WTC11 (cell line): ENCODE data around the gene WNT5B. TPM values are rescaled to one million over a fixed set of nuclear protein-coding genes. Genes with fewer than 3 reads are reported as not detected.

Experiments used
- ATAC-seq: fragments of 200-7000 bp; cut with Tn5 transposase; 2 replicates; pipeline ENCODE4 v1.10.0; 2021; ENCODE audit warnings: mild to moderate bottlenecking, moderate library complexity
- CTCF ChIA-PET: fragments of 300-600 bp; sonication (Branson Sonifier 250); formaldehyde crosslinking; loops from one replicate; lab custom pipeline; 2021; ENCODE audit warnings: antibody characterized with exemption; lab: Charles Lee
- POLR2A ChIA-PET: fragments of 350-600 bp; sonication (Branson Sonifier 250); formaldehyde crosslinking; loops from one replicate; lab custom pipeline; 2021; ENCODE audit warnings: antibody characterized with exemption; lab: Charles Lee
- DNase-seq: peaks from one replicate; pipeline ENCODE4 v3.0.0; 2021; ENCODE audit warnings: low spot score
- H3K27ac Mint-ChIP-seq: 2 replicates; pipeline ENCODE4 v1.8.0; 2021; ENCODE audit warnings: mixed read lengths
- H3K27me3 Mint-ChIP-seq: 2 replicates; pipeline ENCODE4 v1.8.0; 2021; ENCODE audit warnings: low read depth, mild to moderate bottlenecking, moderate library complexity, mixed read lengths
- H3K36me3 Mint-ChIP-seq: 2 replicates; pipeline ENCODE4 v1.8.0; 2021; ENCODE audit warnings: mixed read lengths
- H3K4me1 Mint-ChIP-seq: 2 replicates; pipeline ENCODE4 v1.8.0; 2022; ENCODE audit warnings: mixed read lengths
- H3K4me3 Mint-ChIP-seq: 2 replicates; pipeline ENCODE4 v1.8.0; 2021; ENCODE audit warnings: mild to moderate bottlenecking, moderate library complexity, mixed read lengths
- H3K9me3 Mint-ChIP-seq: 2 replicates; pipeline ENCODE4 v1.8.0; 2021; ENCODE audit warnings: mixed read lengths
- AFF4 ChIP-seq: sonication (generic); formaldehyde crosslinking; IDR thresholded peaks from 2 replicates; pipeline ENCODE4 v1.8.1; 2023; ENCODE audit warnings: mild to moderate bottlenecking, missing genetic modification reagents, borderline replicate concordance
- ARID4B ChIP-seq: sonication (generic); formaldehyde crosslinking; IDR thresholded peaks from 2 replicates; pipeline ENCODE4 v1.8.0; 2023; ENCODE audit warnings: missing genetic modification reagents, mild to moderate bottlenecking, borderline replicate concordance
- E2F1 ChIP-seq: sonication (generic); formaldehyde crosslinking; IDR thresholded peaks from 2 replicates; pipeline ENCODE4 v1.8.0; 2022; ENCODE audit warnings: mild to moderate bottlenecking, missing genetic modification reagents
- ETV6 ChIP-seq: sonication (generic); formaldehyde crosslinking; IDR thresholded peaks from 2 replicates; pipeline ENCODE4 v1.8.1; 2022; ENCODE audit warnings: mild to moderate bottlenecking, missing genetic modification reagents
- FOXK1 ChIP-seq: sonication (generic); formaldehyde crosslinking; IDR thresholded peaks from 2 replicates; pipeline ENCODE4 v1.8.0; 2022; ENCODE audit warnings: mild to moderate bottlenecking, moderate library complexity, missing genetic modification reagents
- JAZF1 ChIP-seq: fragments of 250-450 bp; sonication (Bioruptor Pico); IDR thresholded peaks from 2 replicates; pipeline ENCODE4 v1.9.0; 2021; ENCODE audit warnings: moderate library complexity, mild to moderate bottlenecking, inconsistent platforms
- NFE2L1 ChIP-seq: sonication (generic); formaldehyde crosslinking; IDR thresholded peaks from 2 replicates; pipeline ENCODE4 v1.8.1; 2023; ENCODE audit warnings: missing genetic modification reagents
- SMAD4 ChIP-seq: sonication (generic); formaldehyde crosslinking; IDR thresholded peaks from 2 replicates; pipeline ENCODE4 v1.8.0; 2022; ENCODE audit warnings: mild to moderate bottlenecking, missing genetic modification reagents
- USF1 ChIP-seq: sonication (generic); formaldehyde crosslinking; IDR thresholded peaks from 2 replicates; pipeline ENCODE4 v1.8.0; 2022; ENCODE audit warnings: mild to moderate bottlenecking, missing genetic modification reagents
- ZNF121 ChIP-seq: sonication (generic); formaldehyde crosslinking; IDR thresholded peaks from 2 replicates; pipeline ENCODE4 v1.8.0; 2023; ENCODE audit warnings: missing genetic modification reagents
- ZNF425 ChIP-seq: fragments of 250-450 bp; sonication (Bioruptor Pico); conservative IDR thresholded peaks from 2 replicates; pipeline ENCODE4 v1.9.0; 2021; ENCODE audit warnings: mild to moderate bottlenecking
- total RNA-seq: library from RNA; stranded (reverse); gene quantifications from 3 replicates; pipeline ENCODE4 v1.2.3, GENCODE V29; 2021

Gene WNT5B
- total RNA-seq, 1 experiment from 2014 or later, result 4.5 TPM

GRCh38 chr12:1594261-1595025 is 34.6 kb upstream of the WNT5B start, which contains the start of gene FBXL14 (continued):
- no peak for TF ChIP-seq ETV6 (CRISPR knock-in tag)
- TF ChIP-seq NFE2L1 (CRISPR knock-in tag), result no peak
- no peak for TF ChIP-seq SMAD4 (CRISPR knock-in tag)
- TF ChIP-seq ZNF121 (CRISPR knock-in tag), result no peak
- TF ChIP-seq ZNF425 (CRISPR knock-in tag), result no peak
- TF ChIP-seq JAZF1, result no peak
- TF ChIP-seq FOXK1 (CRISPR knock-in tag), result 0 out of 2 replicates have a peak, but pooled peaks have one; percentile 25
- peak; percentile 81 for TF ChIP-seq USF1

GRCh38 chr12:1595026-1595561 is 33.9 kb upstream of the WNT5B start:
- POLR2A ChIA-PET, result no interaction called here
- H3K27me3 Mint-ChIP-seq, result peaks cover 49% of the 10 kb centered on the region
- H3K36me3 Mint-ChIP-seq, result no peaks in the 10 kb centered on the region
- no peak overlapping the region for H3K27ac Mint-ChIP-seq
- no peak for ATAC-seq
- TF ChIP-seq E2F1 (CRISPR knock-in tag) (no peak), FOXK1 (CRISPR knock-in tag) (no peak), ARID4B (no peak), AFF4 (no peak)
- peaks cover 42% of the 10 kb centered on the region for H3K4me1 Mint-ChIP-seq
- H3K4me3 Mint-ChIP-seq, result peak overlapping the region; percentile 86
- no peaks in the 10 kb centered on the region for H3K9me3 Mint-ChIP-seq
- CTCF ChIA-PET, result interaction anchor here (0.7 to 2.8 kb wide), 7 partner anchors 11 to 477 kb away, joined by 3 to 12 read pairs (median 3); no protein-coding TSS in a partner anchor
- DNase-seq, result no peak
